GM10847 (cell line): ENCODE measurements around the gene KIF5C.

Source experiments
- POLR2A ChIP-seq: IDR thresholded peaks from 2 replicates; pipeline ENCODE4 v1.6.1; 2011; ENCODE audit not compliant: insufficient read length; ENCODE audit errors: extremely low read depth

KIF5C gene

GRCh38 chr2:149064856-149065630 is 190.0 kb downstream of the KIF5C start:
- TF ChIP-seq POLR2A: no peak

GRCh38 chr2:149068225-149068995 is 193.4 kb downstream of the KIF5C start:
- no peak for TF ChIP-seq POLR2A

GRCh38 chr2:149068996-149069888 is 194.2 kb downstream of the KIF5C start:
- TF ChIP-seq POLR2A: no peak

- TF ChIP-seq POLR2A: no peak
Measured at GRCh38 chr2:149070681-149071320, 195.8 kb downstream of the KIF5C start.

GRCh38 chr2:149075105-149075504 is 200.1 kb downstream of the KIF5C start:
- TF ChIP-seq POLR2A: no peak

- no peak for TF ChIP-seq POLR2A
Measured at GRCh38 chr2:149075853-149076252, 200.8 kb downstream of the KIF5C start.
